ENCODE measurements around the gene TMPRSS6. TPM values are rescaled to one million over a fixed set of nuclear protein-coding genes. Genes with fewer than 3 reads are reported as not detected.

TMPRSS6 gene
- total RNA-seq, 1 experiment from 2014 or later: 0.39 TPM

GRCh38 chr22:37017356-37017755, 92.2 kb downstream of the TMPRSS6 start:
- Histone ChIP-seq H3K79me2 (ENCODE audit: insufficient read depth, low read length) (peaks cover 8% of the 10 kb centered on the region; the same call in 1 of the 2 replicates), H3K9me3 (ENCODE audit: control insufficient read depth in 1 of 2, insufficient read depth in 1 of 2, low read depth in 1 of 2, low read length in 2 of 2) (no peaks in the 10 kb centered on the region), H3K9ac (ENCODE audit: low read length) (no peak overlapping the region), H3K4me2 (ENCODE audit: low read length) (no peak overlapping the region), H3K4me1 (ENCODE audit: control insufficient read depth in 1 of 2, insufficient read depth in 2 of 2, low read length in 2 of 2) (peaks cover 14 to 31% of the 10 kb centered on the region in 2 experiments; a peak in 3 of 4 replicates), H3K27ac (ENCODE audit: low read depth, low read length) (no peak overlapping the region), H3K27me3 (ENCODE audit: insufficient read depth, low read length) (no peaks in the 10 kb centered on the region), H3K36me3 (ENCODE audit: control insufficient read depth in 1 of 2, insufficient read depth in 2 of 2, low read length in 2 of 2) (no peaks in the 10 kb centered on the region), H4K20me1 (ENCODE audit: insufficient read depth) (no peaks in the 10 kb centered on the region), H3K9me2 (ENCODE audit: insufficient read depth) (no peaks in the 10 kb centered on the region), H2AFZ (ENCODE audit: low read depth, low read length, poor library complexity, severe bottlenecking) (no peak overlapping the region), H3K4me3 (replicated peaks in 1 of 2; ENCODE audit: low read depth in 1 of 2, low read length in 2 of 2) (no peak overlapping the region)
- ATAC-seq: no peak
- ChIA-PET CTCF (interaction anchor here (2.0 kb wide), 1 partner anchor 19 kb away, joined by 4 read pairs; no protein-coding TSS in a partner anchor), RAD21 (ENCODE audit: low non-redundant PET in 1 of 2, low total read pairs in 2 of 2, uncharacterized antibody in 2 of 2, unreplicated experiment in 2 of 2) (no interaction called here), POLR2A (no interaction called here)
- TF ChIP-seq JUND (IDR thresholded peaks at IDR 0.05) (no peak), SRF (IDR thresholded peaks at IDR 0.05; ENCODE audit: low read depth) (no peak)
- intact Hi-C loops (cut with micrococcal nuclease): no loop called here
- no peak for DNase-seq (ENCODE audit: low read depth, low spot score)
- BruUV-seq (replicated peaks): no TSS peak

GRCh38 chr22:37016134-37016910, 93.2 kb downstream of the TMPRSS6 start:
- TSS peak; percentile 24 for BruUV-seq (replicated peaks)
- Histone ChIP-seq H3K36me3 (ENCODE audit: control insufficient read depth in 1 of 2, insufficient read depth in 2 of 2, low read length in 2 of 2) (no peaks in the 10 kb centered on the region), H3K9me3 (ENCODE audit: control insufficient read depth in 1 of 2, insufficient read depth in 1 of 2, low read depth in 1 of 2, low read length in 2 of 2) (no peaks in the 10 kb centered on the region), H4K20me1 (ENCODE audit: insufficient read depth) (no peaks in the 10 kb centered on the region), H3K27me3 (ENCODE audit: insufficient read depth, low read length) (no peaks in the 10 kb centered on the region), H3K27ac (ENCODE audit: low read depth, low read length) (no peak overlapping the region), H3K4me2 (ENCODE audit: low read length) (no peak overlapping the region), H3K4me3 (replicated peaks in 1 of 2; ENCODE audit: low read depth in 1 of 2, low read length in 2 of 2) (no peak overlapping the region), H2AFZ (ENCODE audit: low read depth, low read length, poor library complexity, severe bottlenecking) (no peak overlapping the region), H3K9ac (ENCODE audit: low read length) (no peak overlapping the region), H3K79me2 (ENCODE audit: insufficient read depth, low read length) (peaks cover 8% of the 10 kb centered on the region; the same call in 1 of the 2 replicates), H3K4me1 (ENCODE audit: control insufficient read depth in 1 of 2, insufficient read depth in 2 of 2, low read length in 2 of 2) (peaks cover 12 to 33% of the 10 kb centered on the region in 2 experiments; a peak in 2 of 4 replicates), H3K9me2 (ENCODE audit: insufficient read depth) (no peaks in the 10 kb centered on the region)
- intact Hi-C loops (cut with micrococcal nuclease): no loop called here
- CTCF ChIA-PET: interaction anchor here (2.0 kb wide), 1 partner anchor 18 kb away, joined by 4 read pairs; no protein-coding TSS in a partner anchor
- RAD21 ChIA-PET (ENCODE audit: low non-redundant PET in 1 of 2, low total read pairs in 2 of 2, uncharacterized antibody in 2 of 2, unreplicated experiment in 2 of 2): no interaction called here
- no peak for DNase-seq (ENCODE audit: low read depth, low spot score)
- POLR2A ChIA-PET: no interaction called here
- no peak for TF ChIP-seq TCF7L2 (IDR thresholded peaks at IDR 0.05; ENCODE audit: borderline replicate concordance, extremely low read depth, insufficient read depth, insufficient read length)
- no peak for TF ChIP-seq SP1 (IDR thresholded peaks at IDR 0.05; ENCODE audit: low read depth)
- TF ChIP-seq CBX3 (IDR thresholded peaks at IDR 0.05; ENCODE audit: low read depth): no peak
- TF ChIP-seq CEBPB (IDR thresholded peaks at IDR 0.05; ENCODE audit: low read depth): no peak
- TF ChIP-seq POLR2AphosphoS5 (IDR thresholded peaks at IDR 0.05; ENCODE audit: low read depth, low read length): no peak
- no peak for TF ChIP-seq CTCF (IDR thresholded peaks at IDR 0.05 in 2 of 3, conservative IDR thresholded peaks at IDR 0.05 in 1 of 3; ENCODE audit: borderline replicate concordance in 1 of 3, insufficient read depth in 1 of 3, low read depth in 2 of 3, low read length in 2 of 3)
- TF ChIP-seq ZBTB33 (IDR thresholded peaks at IDR 0.05; ENCODE audit: extremely low read depth, insufficient replicate concordance, low read length): no peak
- TF ChIP-seq ZFX (IDR thresholded peaks at IDR 0.05): no peak
- no peak for TF ChIP-seq EZH2 (IDR thresholded peaks at IDR 0.05)
- ATAC-seq: no peak

Measured in HCT116 (cell line).